HepG2 (cell line): ENCODE measurements around the gene KRTCAP2. TPM values are rescaled to one million over a fixed set of nuclear protein-coding genes. Genes with fewer than 3 reads are reported as not detected.

Experiments used
- ATF2 ChIP-seq: sonication (generic); formaldehyde crosslinking; IDR thresholded peaks from 2 replicates; pipeline ENCODE4 v1.4.0; 2020; ENCODE audit warnings: missing genetic modification reagents
- FIP1L1 ChIP-seq: fragments of 200-400 bp; formaldehyde crosslinking; IDR thresholded peaks from 2 replicates; pipeline ENCODE4 v1.6.1; 2018; ENCODE audit warnings: low read depth, mild to moderate bottlenecking, low read length, moderate library complexity, borderline replicate concordance; ENCODE audit not compliant: insufficient read depth
- GATA4 ChIP-seq: sonication (generic); IDR thresholded peaks from 2 replicates; pipeline ENCODE4 v1.6.1; 2016; ENCODE audit warnings: antibody characterized with exemption, low read depth, borderline replicate concordance
- IKZF5 ChIP-seq: IDR thresholded peaks from 2 replicates; pipeline ENCODE4 v1.6.1; 2018; ENCODE audit warnings: missing genetic modification reagents, mild to moderate bottlenecking, missing compliant biosample characterization
- MTA1 ChIP-seq: sonication (generic); formaldehyde crosslinking; IDR thresholded peaks from 2 replicates; pipeline ENCODE4 v1.4.0; 2020; ENCODE audit warnings: missing genetic modification reagents, mild to moderate bottlenecking, borderline replicate concordance
- NFE2 ChIP-seq: sonication (generic); formaldehyde crosslinking; IDR thresholded peaks from 2 replicates; pipeline ENCODE4 v1.4.0; 2020; ENCODE audit warnings: missing genetic modification reagents
- NR2F6 ChIP-seq, 2 experiments: IDR thresholded peaks; 2 replicates each; pipeline ENCODE4 v1.6.1; 2016; ENCODE audit warnings: antibody characterized with exemption in 1 of 2, mild to moderate bottlenecking in 1 of 2
- TERF1 ChIP-seq: sonication (generic); formaldehyde crosslinking; IDR thresholded peaks from 2 replicates; pipeline ENCODE4 v1.8.0; 2022; ENCODE audit warnings: mild to moderate bottlenecking, missing genetic modification reagents, moderate library complexity
- ZNF10 ChIP-seq: sonication (generic); formaldehyde crosslinking; IDR thresholded peaks from 2 replicates; pipeline ENCODE4 v1.4.0; 2020; ENCODE audit warnings: mild to moderate bottlenecking, low read depth, missing genetic modification reagents, borderline replicate concordance
- ZNF597 ChIP-seq: sonication (generic); formaldehyde crosslinking; IDR thresholded peaks from 2 replicates; pipeline ENCODE4 v1.5.0; 2020; ENCODE audit warnings: missing genetic modification reagents
- ZNF720 ChIP-seq: sonication (generic); formaldehyde crosslinking; IDR thresholded peaks from 2 replicates; pipeline ENCODE4 v1.4.0; 2020; ENCODE audit warnings: missing genetic modification reagents
- polyA plus RNA-seq, 8 experiments: library from polyadenylated mRNA; depleted of rRNA in 3 of 8; stranded (reverse) in 7 of 8; unstranded in 1 of 8; fragments of >200 nt; fragmentation: Illumina TruSeq in 4 of 8; extraction: Trizol in 4 of 8; gene quantifications; 2 replicates each; pipeline versions ENCODE4 v1.2.1 to v1.2.3, GENCODE V29; 2011 to 2016; ENCODE audit warnings: low read depth in 4 of 8, missing spikeins in 1 of 8, mixed read lengths in 1 of 8; ENCODE audit not compliant: insufficient read depth in 1 of 8
- total RNA-seq, 5 experiments: library from RNA; depleted of rRNA; stranded (reverse); fragments of >200 nt; fragmentation: Illumina TruSeq; extraction: Trizol; gene quantifications; 2 replicates each; pipeline ENCODE4 v1.2.3, GENCODE V29; 2016; ENCODE audit warnings: low read depth in 1 of 5
- TF ChIP-seq, protein P1 (sequence below): sonication (generic); formaldehyde crosslinking; conservative IDR thresholded peaks from 2 replicates; pipeline ENCODE4 v1.5.0; 2020; ENCODE audit warnings: missing genetic modification reagents
- TF ChIP-seq, protein P2 (sequence below): IDR thresholded peaks from 2 replicates; pipeline ENCODE4 v1.6.1; 2016; ENCODE audit warnings: low read depth
- TF ChIP-seq, protein P3 (sequence below): sonication (generic); formaldehyde crosslinking; IDR thresholded peaks from 2 replicates; pipeline ENCODE4 v1.4.0; 2020; ENCODE audit warnings: missing genetic modification reagents
- TF ChIP-seq, protein P4 (sequence below): sonication (generic); formaldehyde crosslinking; IDR thresholded peaks from 2 replicates; pipeline ENCODE4 v1.8.0; 2022; ENCODE audit warnings: mild to moderate bottlenecking, missing genetic modification reagents, moderate library complexity

Gene KRTCAP2
- total and polyA plus RNA-seq, 2 of the 13 experiments (the other 11 are each of a cell fraction or from before 2014, with no cell fraction given) = 77.3 to 79.4 TPM

DNA sequence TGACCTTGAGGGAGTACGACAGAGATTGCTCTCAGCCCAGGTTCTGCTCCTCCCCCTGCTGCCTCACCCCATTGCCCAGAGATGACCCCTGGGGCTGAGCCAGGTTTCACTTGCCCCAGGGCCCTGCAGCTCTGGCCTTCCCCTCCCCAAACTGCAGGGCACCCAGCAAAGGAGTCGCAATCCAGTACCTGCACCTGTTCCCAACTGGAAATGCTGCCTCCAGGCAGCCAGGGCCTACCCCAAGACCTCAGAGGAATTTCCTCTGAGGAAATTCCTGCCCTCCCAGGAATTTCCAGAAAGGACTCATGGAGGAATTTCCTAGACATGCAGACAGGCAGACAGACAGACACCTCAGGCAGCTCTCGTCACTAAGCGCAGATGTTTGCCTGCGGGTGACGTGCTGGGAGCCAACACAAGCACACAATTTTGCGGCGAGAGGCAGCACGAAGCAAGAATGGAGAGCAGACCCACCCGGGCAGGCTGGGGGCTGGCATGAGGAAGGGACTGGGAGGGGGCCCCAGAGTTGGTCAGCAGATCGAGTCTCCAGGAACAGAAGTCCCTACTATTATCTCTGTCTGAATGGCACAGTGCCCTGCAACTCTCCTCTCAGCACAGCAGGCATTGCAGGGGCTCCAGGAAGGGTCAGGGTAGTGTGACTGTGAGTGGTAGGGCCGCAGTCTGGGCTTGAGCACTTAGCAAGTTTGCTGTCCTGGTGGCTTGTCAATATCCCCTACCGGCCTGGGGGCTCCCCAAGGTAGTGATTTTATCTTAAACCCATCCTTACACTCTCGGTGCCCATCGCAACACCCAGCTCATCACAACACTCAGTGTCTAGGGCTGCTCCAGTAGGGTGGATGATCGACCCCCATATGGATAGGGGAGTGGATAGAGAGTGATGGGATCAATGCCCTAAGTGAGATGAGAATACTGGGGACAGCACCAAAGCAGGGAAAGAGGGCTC, 48.3 kb downstream of the KRTCAP2 start (continued):
- TF ChIP-seq, protein P1, sequence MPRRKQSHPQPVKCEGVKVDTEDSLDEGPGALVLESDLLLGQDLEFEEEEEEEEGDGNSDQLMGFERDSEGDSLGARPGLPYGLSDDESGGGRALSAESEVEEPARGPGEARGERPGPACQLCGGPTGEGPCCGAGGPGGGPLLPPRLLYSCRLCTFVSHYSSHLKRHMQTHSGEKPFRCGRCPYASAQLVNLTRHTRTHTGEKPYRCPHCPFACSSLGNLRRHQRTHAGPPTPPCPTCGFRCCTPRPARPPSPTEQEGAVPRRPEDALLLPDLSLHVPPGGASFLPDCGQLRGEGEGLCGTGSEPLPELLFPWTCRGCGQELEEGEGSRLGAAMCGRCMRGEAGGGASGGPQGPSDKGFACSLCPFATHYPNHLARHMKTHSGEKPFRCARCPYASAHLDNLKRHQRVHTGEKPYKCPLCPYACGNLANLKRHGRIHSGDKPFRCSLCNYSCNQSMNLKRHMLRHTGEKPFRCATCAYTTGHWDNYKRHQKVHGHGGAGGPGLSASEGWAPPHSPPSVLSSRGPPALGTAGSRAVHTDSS = no peak
- no peak for TF ChIP-seq ZNF720 (CRISPR knock-in tag)
- TF ChIP-seq FIP1L1 = no peak
- TF ChIP-seq NFE2 (CRISPR knock-in tag) = no peak
- TF ChIP-seq, protein P2, sequence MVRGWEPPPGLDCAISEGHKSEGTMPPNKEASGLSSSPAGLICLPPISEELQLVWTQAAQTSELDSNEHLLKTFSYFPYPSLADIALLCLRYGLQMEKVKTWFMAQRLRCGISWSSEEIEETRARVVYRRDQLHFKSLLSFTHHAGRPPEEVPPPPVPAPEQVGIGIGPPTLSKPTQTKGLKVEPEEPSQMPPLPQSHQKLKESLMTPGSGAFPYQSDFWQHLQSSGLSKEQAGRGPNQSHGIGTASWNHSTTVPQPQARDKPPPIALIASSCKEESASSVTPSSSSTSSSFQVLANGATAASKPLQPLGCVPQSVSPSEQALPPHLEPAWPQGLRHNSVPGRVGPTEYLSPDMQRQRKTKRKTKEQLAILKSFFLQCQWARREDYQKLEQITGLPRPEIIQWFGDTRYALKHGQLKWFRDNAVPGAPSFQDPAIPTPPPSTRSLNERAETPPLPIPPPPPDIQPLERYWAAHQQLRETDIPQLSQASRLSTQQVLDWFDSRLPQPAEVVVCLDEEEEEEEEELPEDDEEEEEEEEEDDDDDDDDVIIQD (CRISPR knock-in tag) = no peak
- peak; percentile 80 for TF ChIP-seq NR2F6 (IDR thresholded peaks at IDR 0.05)
- peak; percentile 65; the same call in 1 of the 2 replicates for TF ChIP-seq NR2F6 (CRISPR knock-in tag; IDR thresholded peaks at IDR 0.05)
- no peak for TF ChIP-seq ZNF10
- 0 out of 2 replicates have a peak, but pooled peaks have one; percentile 40 for TF ChIP-seq MTA1 (CRISPR knock-in tag)
- no peak for TF ChIP-seq ZNF597
- no peak for TF ChIP-seq IKZF5 (CRISPR knock-in tag)
- TF ChIP-seq, protein P3, sequence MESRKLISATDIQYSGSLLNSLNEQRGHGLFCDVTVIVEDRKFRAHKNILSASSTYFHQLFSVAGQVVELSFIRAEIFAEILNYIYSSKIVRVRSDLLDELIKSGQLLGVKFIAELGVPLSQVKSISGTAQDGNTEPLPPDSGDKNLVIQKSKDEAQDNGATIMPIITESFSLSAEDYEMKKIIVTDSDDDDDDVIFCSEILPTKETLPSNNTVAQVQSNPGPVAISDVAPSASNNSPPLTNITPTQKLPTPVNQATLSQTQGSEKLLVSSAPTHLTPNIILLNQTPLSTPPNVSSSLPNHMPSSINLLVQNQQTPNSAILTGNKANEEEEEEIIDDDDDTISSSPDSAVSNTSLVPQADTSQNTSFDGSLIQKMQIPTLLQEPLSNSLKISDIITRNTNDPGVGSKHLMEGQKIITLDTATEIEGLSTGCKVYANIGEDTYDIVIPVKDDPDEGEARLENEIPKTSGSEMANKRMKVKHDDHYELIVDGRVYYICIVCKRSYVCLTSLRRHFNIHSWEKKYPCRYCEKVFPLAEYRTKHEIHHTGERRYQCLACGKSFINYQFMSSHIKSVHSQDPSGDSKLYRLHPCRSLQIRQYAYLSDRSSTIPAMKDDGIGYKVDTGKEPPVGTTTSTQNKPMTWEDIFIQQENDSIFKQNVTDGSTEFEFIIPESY (CRISPR knock-in tag) = no peak
- TF ChIP-seq GATA4 = no peak
- no peak for TF ChIP-seq TERF1 (CRISPR knock-in tag)
- TF ChIP-seq, protein P4, sequence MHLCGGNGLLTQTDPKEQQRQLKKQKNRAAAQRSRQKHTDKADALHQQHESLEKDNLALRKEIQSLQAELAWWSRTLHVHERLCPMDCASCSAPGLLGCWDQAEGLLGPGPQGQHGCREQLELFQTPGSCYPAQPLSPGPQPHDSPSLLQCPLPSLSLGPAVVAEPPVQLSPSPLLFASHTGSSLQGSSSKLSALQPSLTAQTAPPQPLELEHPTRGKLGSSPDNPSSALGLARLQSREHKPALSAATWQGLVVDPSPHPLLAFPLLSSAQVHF (CRISPR knock-in tag) = no peak
- TF ChIP-seq ATF2 = no peak
